Left lobe of liver (tissue), 2 donors: ENCODE results near the gene SLC51B. TPM values are rescaled to one million over a fixed set of nuclear protein-coding genes. Genes with fewer than 3 reads are reported as not detected.
"Not testable (repeated sequence)": the region's sequence is repeated elsewhere in the genome, so short reads cannot be mapped to it uniquely, and the experiment has no call there.

Experiments
- ATAC-seq: fragments of 200-7000 bp; cut with Tn5 transposase; one replicate; pipeline ENCODE4 v1.9.1; 2020; ENCODE audit warnings: mild to moderate bottlenecking, moderate library complexity
- DNase-seq: peaks from one replicate; pipeline ENCODE4 v3.0.0-alpha.2; 2020; ENCODE audit warnings: low spot score
- total RNA-seq: library from RNA; stranded (reverse); gene quantifications from one replicate; pipeline ENCODE4 v1.2.1, GENCODE V29; 2021
- donor health status: DM: no; HTN: no; CAD: no; lungs with moderate emphysema.
- donor health status: DM: no; HTN: yes; CAD: no.

SLC51B gene
- total RNA-seq, 1 donor from 2014 or later, result 0.75 TPM

GRCh38 chr15:65096481-65097385 is 51.5 kb downstream of the SLC51B start:
- ATAC-seq (no peak), DNase-seq (peak; percentile 33)

GRCh38 chr15:65097651-65098263 is 52.6 kb downstream of the SLC51B start:
- DNase-seq, result peak; percentile 21
- no peak for ATAC-seq

GRCh38 chr15:65099336-65099735 is 54.1 kb downstream of the SLC51B start:
- no peak for ATAC-seq
- peak; percentile 26 for DNase-seq

DNA sequence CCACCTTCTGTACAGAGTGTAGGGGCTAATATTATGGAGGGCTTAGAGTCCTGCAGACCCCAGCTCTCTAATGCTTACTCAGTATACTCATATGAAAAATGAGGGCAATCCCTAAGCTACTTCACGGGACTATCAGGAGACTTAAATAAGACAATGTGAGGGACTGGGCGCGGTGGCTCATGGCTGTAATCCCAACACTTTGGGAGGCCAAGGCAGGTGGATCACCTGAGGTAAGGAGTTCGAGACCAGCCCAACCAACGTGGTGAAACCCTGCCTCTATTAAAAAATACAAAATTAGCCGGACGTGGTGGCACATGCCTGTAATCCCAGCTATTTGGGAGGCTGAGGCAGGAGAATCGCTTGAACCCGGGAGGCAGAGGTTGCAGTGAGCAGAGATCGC is 54.6 kb downstream of the SLC51B start:
- peak; percentile 27 for DNase-seq

DNA sequence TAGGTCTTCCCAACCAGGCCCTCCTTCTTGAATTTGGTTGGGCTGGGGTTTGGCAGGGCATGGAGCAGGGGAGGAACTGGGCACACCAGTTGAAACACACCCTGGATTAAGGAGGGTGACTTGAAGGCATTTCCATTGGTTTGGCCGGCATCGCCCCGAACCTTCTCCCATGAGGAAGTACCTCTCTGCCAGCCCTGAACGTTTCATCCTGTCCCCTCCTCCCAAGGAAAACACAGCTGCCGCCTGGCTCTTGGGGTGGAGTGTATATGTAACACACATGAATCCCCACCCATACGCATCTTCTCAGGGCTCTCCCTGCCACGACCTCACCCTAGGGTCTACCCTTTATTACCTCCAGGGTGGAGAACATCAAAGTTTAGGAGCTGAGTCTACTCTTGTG is 55.3 kb downstream of the SLC51B start:
- no peak for ATAC-seq
- peak; percentile 35 for DNase-seq

More for the DNA sequence above, 54.6 kb downstream of the SLC51B start:
- not testable (repeated sequence) for ATAC-seq

DNA sequence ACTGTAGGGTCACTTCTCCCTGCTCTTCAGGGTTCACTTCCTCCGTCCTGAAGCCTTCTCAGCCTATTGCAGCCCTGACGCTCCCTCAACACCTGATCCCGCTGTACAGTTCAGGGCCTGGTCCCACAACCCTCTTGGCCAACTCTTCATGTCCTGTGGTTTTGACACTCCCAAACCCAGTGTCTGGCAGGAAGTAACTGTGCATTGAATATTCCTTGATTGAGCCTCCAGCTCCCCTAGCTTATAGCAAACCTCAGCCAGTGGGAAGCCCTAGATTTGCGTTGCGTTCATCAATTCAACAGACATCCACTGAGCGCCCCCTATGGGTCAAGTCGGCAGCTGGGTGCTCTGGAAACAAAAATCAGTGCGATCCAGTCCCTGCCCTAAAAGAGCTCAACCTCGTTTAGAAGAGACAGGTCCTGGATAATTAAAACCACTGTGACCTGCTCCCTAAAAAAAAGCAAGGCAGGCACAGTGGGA is 56.3 kb downstream of the SLC51B start:
- ATAC-seq (peak; percentile 93), DNase-seq (peak; percentile 76)

- ATAC-seq (peak; percentile 29), DNase-seq (no peak)
Observed at GRCh38 chr15:65101891-65102708, 56.9 kb downstream of the SLC51B start.

- DNase-seq, result no peak
- no peak for ATAC-seq
Observed at GRCh38 chr15:65102912-65103311, 57.7 kb downstream of the SLC51B start.

Other genes with a start within 250 kb of the SLC51B start
- gene PIF1, start 219.7 kb upstream of the SLC51B start, total RNA-seq, result 0.93 TPM
- gene PLEKHO2, start 203.5 kb upstream of the SLC51B start, total RNA-seq, result 4.3 TPM
- gene ANKDD1A, start 133.5 kb upstream of the SLC51B start, total RNA-seq, result 0.38 TPM
- gene SPG21, start 55.5 kb upstream of the SLC51B start, total RNA-seq, result 35.7 TPM
- gene MTFMT, start 15.7 kb upstream of the SLC51B start, total RNA-seq, result 9.9 TPM
- 0.15 TPM for gene RASL12, start 22.6 kb downstream of the SLC51B start, total RNA-seq
- not detected for gene KBTBD13, start 31.4 kb downstream of the SLC51B start, total RNA-seq
- 5.5 TPM for gene UBAP1L, start 69.8 kb downstream of the SLC51B start, total RNA-seq
- 9.7 TPM for gene PDCD7, start 88.4 kb downstream of the SLC51B start, total RNA-seq
- gene CLPX, start 140.0 kb downstream of the SLC51B start, total RNA-seq, result 76.2 TPM
- 1.3 TPM for gene CILP, start 166.1 kb downstream of the SLC51B start, total RNA-seq
- 9.8 TPM for gene PARP16, start 241.5 kb downstream of the SLC51B start, total RNA-seq